SU-DHL-6 (cell line): ENCODE data around the gene PDE4D.

Source experiments
- EZH2phosphoT487 ChIP-seq: fragments of 200-600 bp; sonication (generic), shearing (Covaris generic); conservative IDR thresholded peaks from 2 replicates; pipeline ENCODE4 v1.6.1; 2018; ENCODE audit warnings: mild to moderate bottlenecking, antibody characterized with exemption, low read length, moderate library complexity, mixed read lengths
- TF ChIP-seq, protein P1 (sequence below): fragments of 200-600 bp; sonication (generic); IDR thresholded peaks from one replicate; pipeline ENCODE4 v1.5.1; 2017; ENCODE audit warnings: antibody characterized with exemption, mild to moderate bottlenecking, low read length, moderate library complexity; ENCODE audit not compliant: insufficient read depth, poor library complexity, severe bottlenecking

DNA sequence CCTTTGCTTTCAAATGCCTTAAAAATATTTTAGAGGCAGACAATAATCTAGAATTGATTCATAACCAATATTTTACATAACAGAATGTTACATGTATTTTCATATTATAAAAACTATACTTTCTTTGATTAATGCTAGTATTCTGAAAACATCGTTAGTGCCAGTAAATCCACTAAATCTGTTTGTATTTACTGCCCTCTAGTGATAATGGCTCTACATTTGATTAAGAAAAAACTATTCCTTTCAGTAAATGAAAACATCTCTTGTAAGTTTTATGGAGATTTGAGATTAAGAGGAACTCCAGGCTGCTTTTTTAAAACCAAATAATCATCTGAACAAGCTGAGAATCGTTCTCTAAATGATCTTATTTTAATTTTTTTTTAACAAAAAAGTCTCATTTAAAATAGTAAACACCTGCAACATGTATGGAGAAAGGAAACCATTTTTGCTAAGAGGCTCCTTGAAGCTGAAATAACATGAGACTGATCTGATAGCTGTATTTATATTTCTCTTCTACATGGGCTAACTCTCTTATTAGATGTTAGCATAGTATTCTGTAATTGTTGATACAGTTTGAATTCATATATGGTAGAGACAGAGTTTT, 886.0 kb downstream of the PDE4D start:
- TF ChIP-seq, protein P1, sequence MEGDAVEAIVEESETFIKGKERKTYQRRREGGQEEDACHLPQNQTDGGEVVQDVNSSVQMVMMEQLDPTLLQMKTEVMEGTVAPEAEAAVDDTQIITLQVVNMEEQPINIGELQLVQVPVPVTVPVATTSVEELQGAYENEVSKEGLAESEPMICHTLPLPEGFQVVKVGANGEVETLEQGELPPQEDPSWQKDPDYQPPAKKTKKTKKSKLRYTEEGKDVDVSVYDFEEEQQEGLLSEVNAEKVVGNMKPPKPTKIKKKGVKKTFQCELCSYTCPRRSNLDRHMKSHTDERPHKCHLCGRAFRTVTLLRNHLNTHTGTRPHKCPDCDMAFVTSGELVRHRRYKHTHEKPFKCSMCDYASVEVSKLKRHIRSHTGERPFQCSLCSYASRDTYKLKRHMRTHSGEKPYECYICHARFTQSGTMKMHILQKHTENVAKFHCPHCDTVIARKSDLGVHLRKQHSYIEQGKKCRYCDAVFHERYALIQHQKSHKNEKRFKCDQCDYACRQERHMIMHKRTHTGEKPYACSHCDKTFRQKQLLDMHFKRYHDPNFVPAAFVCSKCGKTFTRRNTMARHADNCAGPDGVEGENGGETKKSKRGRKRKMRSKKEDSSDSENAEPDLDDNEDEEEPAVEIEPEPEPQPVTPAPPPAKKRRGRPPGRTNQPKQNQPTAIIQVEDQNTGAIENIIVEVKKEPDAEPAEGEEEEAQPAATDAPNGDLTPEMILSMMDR = peak; percentile 47
- TF ChIP-seq EZH2phosphoT487 = no peak
